PC-9 (cell line): ENCODE measurements around the gene FERMT2. TPM values are rescaled to one million over a fixed set of nuclear protein-coding genes. Genes with fewer than 3 reads are reported as not detected.
A peak's percentile ranks its signal among the peaks of the same experiment; 100 is the strongest.

ENCODE experiments used
- BruUV-seq: library from RNA; stranded (reverse); fragments of 400-500 nt; replicated peaks from 2 replicates; lab custom pipeline; 2021; lab: Mats Ljungman, UMichigan
- CTCF ChIA-PET: fragments of 300-600 bp; sonication (Branson Sonifier 250); formaldehyde crosslinking; loops from one replicate; lab custom pipeline; 2022; ENCODE audit warnings: antibody characterized with exemption; lab: Charles Lee
- POLR2A ChIA-PET: fragments of 300-600 bp; sonication (Branson Sonifier 250); formaldehyde crosslinking; loops from one replicate; lab custom pipeline; 2022; ENCODE audit warnings: antibody characterized with exemption; ENCODE audit not compliant: unreplicated experiment; lab: Charles Lee
- DNase-seq, 2 experiments: peaks; one replicate each; pipeline versions ENCODE4 v3.0.0 to v3.0.0-alpha.2; 2015 to 2022; ENCODE audit warnings: mixed read lengths in 1 of 2
- H2AFZ ChIP-seq: fragments of 200-600 bp; sonication (generic); 2 replicates; pipeline ENCODE4 v1.8.1; 2017; ENCODE audit warnings: antibody characterized with exemption
- H3F3A ChIP-seq: fragments of 200-600 bp; sonication (generic); 2 replicates; pipeline ENCODE4 v1.8.1; 2017; ENCODE audit warnings: antibody characterized with exemption, mild to moderate bottlenecking, low read depth; ENCODE audit not compliant: insufficient read depth
- H3K27ac ChIP-seq: fragments of 200-600 bp; sonication (generic); 2 replicates; pipeline ENCODE4 v1.6.1; 2016; ENCODE audit warnings: mixed run types
- H3K27me3 ChIP-seq: fragments of 200-600 bp; sonication (generic); 2 replicates; pipeline ENCODE4 v1.6.1; 2016; ENCODE audit warnings: low read depth, mixed run types; ENCODE audit not compliant: insufficient read depth
- H3K36me3 ChIP-seq: fragments of 200-600 bp; sonication (generic); 2 replicates; pipeline ENCODE4 v1.6.1; 2016; ENCODE audit warnings: low read depth, mixed run types
- H3K4me1 ChIP-seq: fragments of 200-600 bp; sonication (generic); replicated peaks from 2 replicates; pipeline ENCODE4 v1.6.1; 2016; ENCODE audit warnings: mixed run types; ENCODE audit not compliant: insufficient read depth
- H3K4me2 ChIP-seq: fragments of 200-600 bp; sonication (generic); 2 replicates; pipeline ENCODE4 v1.6.1; 2017; ENCODE audit warnings: mixed run types
- H3K4me3 ChIP-seq: fragments of 200-600 bp; sonication (generic); 2 replicates; pipeline ENCODE4 v1.6.1; 2016; ENCODE audit warnings: mixed run types
- H3K79me2 ChIP-seq: fragments of 200-600 bp; sonication (generic); 2 replicates; pipeline ENCODE4 v1.6.1; 2017; ENCODE audit warnings: low read depth, mixed run types
- H3K9me2 ChIP-seq: fragments of 200-600 bp; sonication (generic); 2 replicates; pipeline ENCODE4 v1.8.1; 2017; ENCODE audit warnings: mild to moderate bottlenecking; ENCODE audit not compliant: insufficient read depth
- H3K9me3 ChIP-seq: fragments of 200-600 bp; sonication (generic); 2 replicates; pipeline ENCODE4 v1.8.1; 2016; ENCODE audit warnings: low read depth; ENCODE audit not compliant: insufficient read depth
- H4K20me1 ChIP-seq: fragments of 200-600 bp; sonication (generic); 2 replicates; pipeline ENCODE4 v1.8.1; 2017; ENCODE audit not compliant: insufficient read depth
- EZH2 ChIP-seq: fragments of 200-600 bp; sonication (generic); IDR thresholded peaks from 2 replicates; pipeline ENCODE4 v1.8.0; 2017; ENCODE audit warnings: antibody characterized with exemption, low read depth
- intact Hi-C: fragments of 100-400 bp; cut with micrococcal nuclease; formaldehyde crosslinking; loops from one replicate; pipeline ENCODE4 v1.10.0; 2022; ENCODE audit not compliant: unreplicated experiment
- total RNA-seq: library from RNA; stranded (reverse); gene quantifications from 2 replicates; pipeline ENCODE4 v1.2.3, GENCODE V29; 2021
- TF ChIP-seq, protein P1 (sequence below): fragments of 200-600 bp; sonication (generic); conservative IDR thresholded peaks from 2 replicates; pipeline ENCODE4 v1.6.1; 2017; ENCODE audit warnings: mixed run types, antibody characterized with exemption, mild to moderate bottlenecking, moderate library complexity

The FERMT2 gene
- total RNA-seq, 1 experiment from 2014 or later = 9.0 TPM

DNA sequence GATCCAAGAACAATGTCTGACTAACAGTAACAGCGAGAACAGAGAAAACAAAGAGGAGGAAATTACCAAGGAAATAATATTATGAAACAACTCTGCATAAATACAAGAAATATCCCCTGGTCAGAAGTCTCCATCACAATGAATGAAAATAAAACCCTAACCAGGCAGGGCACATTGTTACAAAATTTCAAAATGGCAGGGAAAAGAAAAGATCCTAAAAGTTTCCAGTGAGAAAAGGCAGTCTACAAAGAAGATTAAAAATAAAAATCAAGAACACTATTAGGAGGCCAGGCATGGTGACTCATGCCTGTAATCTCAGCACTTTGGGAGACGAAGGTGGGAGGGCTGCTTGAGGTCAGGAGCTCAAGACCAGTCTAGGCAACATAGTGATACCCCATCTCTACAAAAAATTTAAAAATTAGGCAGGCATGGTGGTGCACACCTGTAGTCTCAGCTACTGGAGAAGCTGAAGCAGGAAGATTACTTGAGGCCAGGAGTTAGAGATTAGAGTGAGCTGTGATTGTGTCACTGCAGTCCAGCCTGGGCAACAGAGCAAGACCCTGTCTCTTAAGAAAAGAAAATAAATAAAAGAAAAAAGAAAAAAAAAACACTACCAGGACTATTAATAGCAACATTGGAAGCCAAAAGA is 47.8 kb downstream of the FERMT2 start:
- H2AFZ ChIP-seq = no peak overlapping the region
- H3K9me3 ChIP-seq = no peaks in the 10 kb centered on the region
- no peak overlapping the region for H3K4me2 ChIP-seq
- no peak for TF ChIP-seq EZH2
- TF ChIP-seq, protein P1, sequence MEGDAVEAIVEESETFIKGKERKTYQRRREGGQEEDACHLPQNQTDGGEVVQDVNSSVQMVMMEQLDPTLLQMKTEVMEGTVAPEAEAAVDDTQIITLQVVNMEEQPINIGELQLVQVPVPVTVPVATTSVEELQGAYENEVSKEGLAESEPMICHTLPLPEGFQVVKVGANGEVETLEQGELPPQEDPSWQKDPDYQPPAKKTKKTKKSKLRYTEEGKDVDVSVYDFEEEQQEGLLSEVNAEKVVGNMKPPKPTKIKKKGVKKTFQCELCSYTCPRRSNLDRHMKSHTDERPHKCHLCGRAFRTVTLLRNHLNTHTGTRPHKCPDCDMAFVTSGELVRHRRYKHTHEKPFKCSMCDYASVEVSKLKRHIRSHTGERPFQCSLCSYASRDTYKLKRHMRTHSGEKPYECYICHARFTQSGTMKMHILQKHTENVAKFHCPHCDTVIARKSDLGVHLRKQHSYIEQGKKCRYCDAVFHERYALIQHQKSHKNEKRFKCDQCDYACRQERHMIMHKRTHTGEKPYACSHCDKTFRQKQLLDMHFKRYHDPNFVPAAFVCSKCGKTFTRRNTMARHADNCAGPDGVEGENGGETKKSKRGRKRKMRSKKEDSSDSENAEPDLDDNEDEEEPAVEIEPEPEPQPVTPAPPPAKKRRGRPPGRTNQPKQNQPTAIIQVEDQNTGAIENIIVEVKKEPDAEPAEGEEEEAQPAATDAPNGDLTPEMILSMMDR = no peak
- no peaks in the 10 kb centered on the region for H3K9me2 ChIP-seq
- no peak overlapping the region for H3K4me3 ChIP-seq
- ChIA-PET POLR2A (interaction anchor here (0.6 kb wide), 2 partner anchors 202 to 335 kb away, joined by 3 to 5 read pairs; no protein-coding TSS in a partner anchor), CTCF (no interaction called here)
- H4K20me1 ChIP-seq = no peaks in the 10 kb centered on the region
- BruUV-seq = no TSS peak
- no peaks in the 10 kb centered on the region for H3K27me3 ChIP-seq
- no peak for DNase-seq
- peaks cover 3% of the 10 kb centered on the region; the same call in 1 of the 2 replicates for H3F3A ChIP-seq
- no peak overlapping the region for H3K27ac ChIP-seq
- intact Hi-C loops = no loop called here
- no peaks in the 10 kb centered on the region for H3K79me2 ChIP-seq
- H3K4me1 ChIP-seq = peaks cover 33% of the 10 kb centered on the region
- H3K36me3 ChIP-seq = no peaks in the 10 kb centered on the region

DNA sequence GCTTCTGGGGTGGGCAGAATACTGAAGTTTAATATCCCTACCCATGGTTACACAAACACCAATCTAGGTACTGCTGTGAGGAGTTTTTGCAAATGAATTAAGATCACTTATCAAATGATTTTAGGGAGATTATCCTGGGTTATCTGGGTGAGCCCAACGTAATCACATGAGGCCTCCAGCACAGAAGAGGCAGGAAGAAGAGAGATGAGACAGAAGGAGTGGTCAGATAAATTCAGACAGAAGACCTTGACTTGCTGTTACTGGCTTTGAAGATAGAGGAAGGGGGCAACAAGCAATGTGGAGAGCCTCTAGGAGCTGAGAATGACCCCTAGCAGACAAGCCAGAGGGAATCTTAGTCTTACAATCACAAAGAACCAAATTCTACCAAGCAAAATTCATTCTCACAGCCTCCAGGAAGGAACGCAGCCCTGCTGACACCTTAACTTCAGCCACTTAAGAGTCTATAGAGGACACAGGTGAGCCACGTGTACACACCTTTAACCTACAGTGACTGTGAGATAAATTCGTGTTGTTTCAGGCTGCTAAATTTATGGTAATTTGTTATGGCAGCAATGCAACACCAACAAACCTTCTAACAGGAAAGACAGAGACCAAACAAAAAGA is 49.4 kb downstream of the FERMT2 start:
- H3K79me2 ChIP-seq = no peaks in the 10 kb centered on the region
- ChIA-PET POLR2A (interaction anchor here (0.6 to 0.9 kb wide), 3 partner anchors 67 to 911 kb away, joined by 4 to 9 read pairs (median 5); no protein-coding TSS in a partner anchor), CTCF (no interaction called here)
- intact Hi-C loops = no loop called here
- H4K20me1 ChIP-seq = no peaks in the 10 kb centered on the region
- H3K36me3 ChIP-seq = no peaks in the 10 kb centered on the region
- TF ChIP-seq, protein P1 = no peak
- no peak for TF ChIP-seq EZH2
- H3K4me1 ChIP-seq = peaks cover 28% of the 10 kb centered on the region
- no peaks in the 10 kb centered on the region for H3K9me2 ChIP-seq
- no peak overlapping the region for H2AFZ ChIP-seq
- H3K27me3 ChIP-seq = no peaks in the 10 kb centered on the region
- DNase-seq = no peak
- H3K27ac ChIP-seq = no peak overlapping the region
- no TSS peak for BruUV-seq
- peaks cover 3% of the 10 kb centered on the region; the same call in 1 of the 2 replicates for H3F3A ChIP-seq
- H3K4me3 ChIP-seq = no peak overlapping the region
- no peak overlapping the region for H3K4me2 ChIP-seq
- H3K9me3 ChIP-seq = no peaks in the 10 kb centered on the region

DNA sequence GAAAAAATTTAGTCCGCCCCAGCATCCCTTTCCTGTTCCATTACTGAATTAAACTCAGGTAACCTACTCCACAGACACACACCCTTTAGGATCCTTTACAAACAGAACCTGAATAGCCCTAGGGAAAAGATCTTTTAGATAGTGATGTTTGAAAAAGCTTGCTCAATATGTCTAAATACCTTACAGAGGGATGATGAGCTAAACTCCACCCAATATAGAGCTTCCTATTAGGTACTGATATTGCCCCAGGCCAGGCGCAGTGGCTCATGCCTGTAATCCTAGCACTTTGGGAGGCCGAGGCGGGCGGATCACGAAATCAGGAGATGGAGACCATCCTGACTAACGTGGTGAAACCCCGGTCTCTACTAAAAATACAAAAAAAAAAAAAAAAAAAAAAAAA is 50.1 kb downstream of the FERMT2 start:
- no peak overlapping the region for H2AFZ ChIP-seq
- no peak overlapping the region for H3K4me2 ChIP-seq

More for the DNA sequence above, 50.1 kb downstream of the FERMT2 start:
- intact Hi-C loops = no loop called here
- Histone ChIP-seq H3K9me2 (no peaks in the 10 kb centered on the region), H3K79me2 (no peaks in the 10 kb centered on the region), H3K27me3 (no peaks in the 10 kb centered on the region), H4K20me1 (no peaks in the 10 kb centered on the region; the same call in 1 of the 2 replicates), H3F3A (peaks cover 3% of the 10 kb centered on the region; the same call in 1 of the 2 replicates), H3K4me3 (no peak overlapping the region), H3K4me1 (peaks cover 21% of the 10 kb centered on the region), H3K36me3 (no peaks in the 10 kb centered on the region), H3K9me3 (no peaks in the 10 kb centered on the region), H3K27ac (no peak overlapping the region)
- peak; percentile 60 to 89 for DNase-seq
- TF ChIP-seq, protein P1 = no peak
- TF ChIP-seq EZH2 = no peak
- CTCF ChIA-PET = no interaction called here
- POLR2A ChIA-PET = interaction anchor here (0.6 to 0.9 kb wide), 4 partner anchors 50 to 912 kb away, joined by 4 to 9 read pairs (median 6); no protein-coding TSS in a partner anchor
- BruUV-seq = no TSS peak
